ENCODE measurements around the gene SPSB2.
"Not testable (repeated sequence)": the region's sequence is repeated elsewhere in the genome, so short reads cannot be mapped to it uniquely, and the experiment has no call there.

The SPSB2 gene

GRCh38 chr12:6871052-6871957, 1.8 kb downstream of the SPSB2 start:
- DNase-seq = no peak

- DNase-seq = not testable (repeated sequence)
Observed at GRCh38 chr12:6870304-6870703, 2.8 kb downstream of the SPSB2 start.

GRCh38 chr12:6869049-6870021, 3.8 kb downstream of the SPSB2 start:
- DNase-seq = peak in 47 of 51 donors; percentile 2 to 83 (median 55)

- peak in 2 of 51 donors; percentile 44 to 76 for DNase-seq
Observed at GRCh38 chr12:6868211-6869048, 4.7 kb downstream of the SPSB2 start.

- peak in 50 of 51 donors; percentile 3 to 92 (median 79) for DNase-seq
Observed at GRCh38 chr12:6867413-6868210, 5.5 kb downstream of the SPSB2 start, which contains the start of gene TPI1. TSS of gene TPI1 (plus strand) at chr12:6867531. CDS start at chr12:6867567, 36 bp downstream.

GRCh38 chr12:6866920-6867412, 6.1 kb downstream of the SPSB2 start:
- DNase-seq = peak in 18 of 51 donors; percentile 32 to 78 (median 50)

GRCh38 chr12:6866163-6866919, 6.8 kb downstream of the SPSB2 start:
- DNase-seq = no peak

- DNase-seq = not testable (repeated sequence)
Observed at GRCh38 chr12:6865307-6865706, 7.8 kb downstream of the SPSB2 start.

- DNase-seq = no peak
Observed at GRCh38 chr12:6863586-6864321, 9.3 kb downstream of the SPSB2 start.

- no peak for DNase-seq
Observed at GRCh38 chr12:6863033-6863432, 10.1 kb downstream of the SPSB2 start.

- no peak for DNase-seq
Observed at GRCh38 chr12:6861391-6861790, 11.7 kb downstream of the SPSB2 start.

GRCh38 chr12:6860942-6861341, 12.2 kb downstream of the SPSB2 start:
- DNase-seq = no peak

- DNase-seq = no peak
Observed at GRCh38 chr12:6860116-6860515, 13.0 kb downstream of the SPSB2 start.

- no peak for DNase-seq
Observed at GRCh38 chr12:6858799-6859198, 14.3 kb downstream of the SPSB2 start.

- DNase-seq = no peak
Observed at GRCh38 chr12:6855322-6855721, 17.8 kb downstream of the SPSB2 start.

GRCh38 chr12:6854036-6854435, 19.1 kb downstream of the SPSB2 start:
- DNase-seq = no peak

GRCh38 chr12:6853626-6854025, 19.5 kb downstream of the SPSB2 start:
- no peak for DNase-seq

- DNase-seq = peak in 33 of 51 donors; percentile 19 to 65 (median 43)
Observed at GRCh38 chr12:6852651-6853354, 20.3 kb downstream of the SPSB2 start.

Measured in hypothalamus (tissue), 51 donors.